Stimulated activated CD8-positive, alpha-beta memory T cell treated with anti-CD3 and anti-CD28 coated beads, Interleukin-4, amount 100 ng/mL, for 1 hour (primary cell): ENCODE data around the gene STRAP.
"Not testable (repeated sequence)": the region's sequence is repeated elsewhere in the genome, so short reads cannot be mapped to it uniquely, and the experiment has no call there.

Source experiments
- DNase-seq, 2 donors: peaks; one replicate each; pipeline ENCODE4 v3.0.0-alpha.2; 2020; ENCODE audit warnings: low read depth in 2 of 2, low spot score in 1 of 2

STRAP gene

DNA sequence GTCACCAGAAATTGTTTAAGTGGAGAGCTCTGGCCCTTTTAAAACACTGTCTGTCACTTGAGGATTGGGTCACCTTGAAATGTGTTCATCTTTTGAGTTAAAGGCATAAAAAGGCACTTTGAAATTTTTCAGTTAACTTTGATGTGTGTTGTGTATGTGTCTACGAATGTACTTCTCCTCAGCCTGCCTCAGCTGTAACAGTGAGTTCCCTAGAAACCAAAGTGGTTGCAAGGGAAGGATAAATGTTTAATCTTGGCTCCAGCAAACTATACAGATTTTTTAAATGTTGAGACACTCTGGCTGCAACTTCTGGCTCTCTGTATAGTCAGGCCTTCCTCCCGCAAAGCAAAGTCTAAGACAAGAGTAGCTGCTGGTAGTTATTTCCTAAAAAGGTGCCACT is 37.2 kb downstream of the STRAP start:
- DNase-seq: no peak

DNA sequence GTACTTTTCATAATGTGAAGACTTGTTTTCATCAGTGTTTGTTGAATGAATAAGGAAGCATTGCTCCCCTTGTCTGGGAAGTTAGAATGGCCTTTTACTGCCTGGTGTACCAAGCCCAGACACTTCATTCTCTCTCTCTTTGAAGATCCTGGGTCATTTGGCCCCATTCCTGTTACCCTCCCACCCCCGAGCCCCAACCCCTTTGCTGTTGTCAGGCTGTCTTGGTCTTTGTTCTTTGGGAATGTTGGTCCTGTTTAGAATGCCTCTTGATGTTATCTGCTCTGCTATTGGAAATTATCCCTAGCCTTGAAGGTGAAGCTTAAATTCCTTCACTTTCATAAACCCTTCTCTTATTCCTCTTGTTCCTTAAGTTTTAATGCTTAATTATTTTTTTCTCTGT is 42.8 kb downstream of the STRAP start:
- DNase-seq: no peak

DNA sequence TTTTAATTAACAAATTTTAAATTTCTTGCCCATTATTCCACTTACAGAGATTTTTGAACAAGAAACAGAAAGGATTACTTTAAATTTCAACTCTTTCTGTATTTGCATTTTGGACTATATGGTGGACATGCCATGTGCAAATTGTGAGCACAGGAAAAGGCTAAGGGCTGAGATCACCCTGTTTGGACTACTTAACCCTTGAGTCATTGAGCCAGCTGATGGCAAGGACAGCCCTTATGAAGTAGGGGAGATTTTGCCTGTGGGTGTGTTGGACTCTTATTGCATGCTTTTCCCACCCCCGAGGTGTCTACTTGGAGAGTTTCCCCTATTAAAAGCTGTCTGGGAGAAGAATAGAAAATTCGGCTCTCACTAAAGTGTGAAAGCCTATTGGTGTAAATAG is 46.2 kb downstream of the STRAP start:
- no peak for DNase-seq

DNA sequence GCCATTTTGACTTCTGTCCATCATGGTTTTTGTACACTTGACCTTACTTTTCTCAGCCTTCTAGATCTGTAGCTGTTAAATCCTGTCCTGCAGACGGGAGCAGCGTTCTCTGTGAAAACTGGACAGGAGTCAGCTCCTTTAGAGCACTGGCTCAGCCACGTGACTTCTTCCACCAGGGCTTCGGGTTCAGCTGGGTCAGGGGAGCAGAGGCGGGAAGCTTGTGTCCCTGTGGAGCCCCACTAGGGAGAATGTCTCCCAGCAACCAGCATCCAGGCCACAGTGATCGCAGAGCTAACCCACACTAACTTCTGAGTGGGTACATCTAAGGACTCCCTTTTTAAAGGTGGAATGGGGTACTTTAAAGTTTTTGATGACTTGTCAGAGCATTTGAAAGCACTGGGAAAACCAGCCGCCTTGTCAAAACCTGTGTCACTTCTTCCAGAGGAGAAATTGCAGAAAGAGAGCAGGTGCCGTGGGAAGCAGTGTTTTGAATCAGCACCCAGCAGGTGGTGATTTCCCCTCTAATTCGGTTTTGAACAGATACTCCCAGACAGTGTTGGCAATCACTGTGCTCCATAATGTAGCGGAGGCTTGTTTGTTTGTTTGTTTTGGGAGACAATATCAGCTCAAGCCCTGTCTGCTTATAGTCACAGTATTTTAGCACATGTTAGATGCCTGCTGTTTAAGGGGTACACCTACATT is 46.8 kb downstream of the STRAP start:
- DNase-seq: no peak

DNA sequence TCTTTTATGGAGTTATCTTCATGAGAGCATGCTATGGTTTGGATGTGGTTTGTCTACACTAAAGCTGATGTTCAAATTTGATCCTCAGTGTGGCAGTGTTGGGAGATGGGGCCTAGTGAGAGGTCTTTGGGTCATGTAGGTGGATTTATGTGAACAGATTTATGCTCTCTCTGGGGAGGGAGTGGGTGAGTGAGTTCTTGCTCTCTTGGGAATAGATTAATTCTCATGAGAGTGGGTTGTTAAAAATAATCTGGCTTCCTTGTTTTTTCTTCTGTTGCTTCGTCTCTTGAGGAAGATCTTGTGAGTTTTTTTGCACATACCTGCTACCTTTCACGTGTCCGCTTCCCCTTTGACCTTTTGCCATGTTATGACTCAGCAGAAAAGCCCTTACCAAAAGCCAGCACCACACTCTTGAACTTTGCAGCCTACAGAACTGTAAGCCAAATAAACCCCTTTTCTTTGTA is 49.4 kb downstream of the STRAP start:
- DNase-seq: no peak

DNA sequence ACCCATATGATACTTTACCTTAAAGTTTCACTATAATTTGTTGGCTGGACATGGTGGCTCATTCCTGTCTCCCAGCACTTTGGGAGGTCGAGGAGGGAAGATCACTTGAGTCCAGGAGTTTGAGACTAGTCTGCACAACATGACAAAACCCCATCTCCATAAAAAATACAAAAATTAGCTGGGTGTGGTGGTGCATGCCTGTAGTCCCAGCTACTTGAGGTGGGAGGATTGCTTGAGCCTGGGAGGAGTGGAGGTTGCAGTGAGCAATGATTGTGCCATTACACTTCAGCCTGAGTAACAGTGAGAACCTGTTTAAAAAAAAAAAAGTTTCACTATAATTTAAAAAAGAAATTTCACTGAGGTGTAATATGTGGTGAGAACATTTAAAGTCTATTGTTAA is 50.1 kb downstream of the STRAP start:
- no peak for DNase-seq

DNA sequence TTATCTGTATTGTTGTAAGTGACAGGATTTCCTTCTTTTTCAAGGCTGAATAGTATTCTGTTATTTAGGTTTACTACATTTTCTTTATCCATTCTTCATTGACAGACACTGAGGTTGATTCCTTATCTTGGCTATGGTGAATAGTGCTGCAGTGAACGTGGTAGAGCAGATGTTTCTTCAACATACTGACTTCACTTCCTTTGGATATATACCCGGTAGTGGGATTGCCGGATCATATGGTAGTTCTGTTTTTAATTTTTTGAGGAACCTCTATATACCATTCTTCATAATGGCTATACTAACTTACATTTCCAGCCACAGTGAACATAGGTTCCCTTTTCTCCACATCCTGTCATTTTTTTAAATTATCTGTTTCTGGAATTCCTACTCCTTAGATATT is 50.8 kb downstream of the STRAP start:
- DNase-seq: no peak

DNA sequence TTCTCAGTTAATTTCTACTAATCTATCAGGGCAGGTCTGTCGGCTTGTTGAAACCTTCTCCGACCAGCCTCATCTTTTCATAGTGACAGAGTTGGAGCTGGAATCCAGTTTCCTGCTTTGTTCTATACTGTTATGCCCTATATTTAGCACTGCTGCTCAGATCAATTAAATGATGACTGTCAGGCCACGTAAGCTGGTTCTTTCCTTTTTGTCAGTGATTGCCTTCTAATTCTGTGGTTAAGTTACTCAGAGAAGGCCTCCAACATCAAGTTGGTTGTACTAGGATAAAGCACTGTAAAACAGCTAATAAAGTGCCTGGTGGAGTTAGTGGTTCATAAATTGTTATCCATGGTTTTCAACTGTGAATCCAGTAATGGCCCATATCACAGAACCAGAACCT is 51.6 kb downstream of the STRAP start:
- DNase-seq: no peak

DNA sequence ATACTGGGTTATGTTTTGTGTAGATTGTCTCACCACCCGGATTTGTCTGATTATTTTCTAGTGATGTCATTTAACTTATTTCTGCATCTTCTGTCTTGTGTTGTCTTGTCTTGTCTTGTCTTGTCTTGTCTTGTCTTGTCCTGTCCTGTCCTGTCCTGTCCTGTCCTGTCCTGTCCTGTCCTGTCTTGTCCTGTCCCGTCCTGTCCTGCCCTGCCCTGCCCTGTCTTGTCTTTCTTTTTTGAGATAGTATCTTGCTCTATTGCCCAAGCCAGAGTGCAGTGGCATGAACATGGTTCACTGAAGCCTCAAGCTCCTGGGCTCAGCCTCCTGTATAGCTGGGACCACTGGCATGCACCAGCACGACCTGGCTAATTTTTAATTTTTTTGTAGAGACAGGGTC is 54.6 kb downstream of the STRAP start:
- no peak for DNase-seq

DNA sequence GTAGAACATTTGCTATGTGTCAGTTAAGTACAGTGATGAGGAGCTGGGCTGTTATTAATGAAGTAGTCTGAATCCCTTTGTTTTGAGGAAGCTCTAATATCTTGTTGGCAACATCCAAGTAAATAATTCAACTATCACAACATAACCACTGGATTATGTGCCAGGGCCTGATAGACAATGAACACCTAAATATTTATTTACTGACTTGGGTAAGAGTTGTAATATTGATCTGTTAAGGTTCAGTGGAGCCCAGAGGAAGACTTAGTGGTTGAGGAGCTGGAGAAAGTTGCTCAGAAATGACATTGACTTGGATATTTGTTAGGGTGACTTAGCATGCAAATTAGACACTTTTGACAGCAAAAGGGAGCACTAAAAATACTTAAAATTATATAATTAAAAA is 55.7 kb downstream of the STRAP start:
- no peak for DNase-seq

DNA sequence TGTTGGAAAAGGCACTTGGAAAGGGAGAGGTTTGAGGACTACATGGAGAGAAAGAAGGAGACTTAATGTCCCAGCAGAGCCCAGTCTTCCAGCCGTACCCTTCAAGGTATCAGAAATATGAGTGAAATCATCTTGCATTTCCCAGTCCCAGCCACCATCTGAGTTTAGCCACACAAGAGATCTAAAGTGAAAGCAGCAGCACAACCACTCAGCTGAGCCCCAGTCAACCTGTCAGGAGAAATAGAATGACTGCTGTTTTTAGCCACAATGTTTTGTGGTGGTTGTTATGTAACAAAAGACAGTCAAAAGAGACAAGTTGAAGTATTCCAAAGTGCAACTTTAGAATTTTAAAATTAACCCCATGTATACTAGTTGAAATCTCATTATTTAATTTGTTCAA is 56.9 kb downstream of the STRAP start:
- DNase-seq: no peak

DNA sequence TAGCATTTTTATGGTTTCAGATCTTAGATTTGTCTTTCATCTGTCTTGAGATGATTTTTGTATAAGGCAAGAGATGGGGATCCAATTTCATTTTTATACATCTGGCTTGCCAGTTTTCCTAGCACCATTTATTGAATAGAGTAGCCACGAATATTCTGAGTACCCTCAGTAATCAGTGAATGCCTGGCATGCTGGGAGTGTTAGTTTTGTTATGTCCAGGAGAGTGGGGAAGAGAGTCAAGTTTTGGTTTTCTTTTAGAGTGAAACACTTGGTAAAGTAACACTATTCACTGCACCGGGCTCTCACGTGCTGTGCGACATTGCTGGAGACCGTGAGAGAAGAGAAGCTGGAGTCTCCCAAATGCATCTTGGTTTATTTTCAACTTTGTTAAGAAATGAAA is 60.3 kb downstream of the STRAP start:
- no peak for DNase-seq

DNA sequence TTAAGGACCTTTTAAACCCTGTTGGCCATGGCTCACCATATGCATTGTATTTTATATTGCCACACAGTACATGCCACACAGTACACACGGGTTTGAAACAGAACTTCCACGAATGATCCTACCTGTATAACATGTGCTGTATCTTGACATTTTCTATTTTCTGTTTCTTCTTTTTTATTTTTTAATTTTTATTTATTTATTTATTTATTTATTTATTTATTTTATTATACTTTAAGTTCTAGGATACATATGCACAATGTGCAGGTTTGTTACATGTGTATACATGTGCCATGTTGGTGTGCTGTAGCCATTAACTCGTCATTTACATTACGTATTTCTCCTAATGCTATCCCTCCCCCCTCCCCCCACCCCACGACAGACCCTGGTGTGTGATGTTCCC is 61.3 kb downstream of the STRAP start:
- not testable (repeated sequence) for DNase-seq

DNA sequence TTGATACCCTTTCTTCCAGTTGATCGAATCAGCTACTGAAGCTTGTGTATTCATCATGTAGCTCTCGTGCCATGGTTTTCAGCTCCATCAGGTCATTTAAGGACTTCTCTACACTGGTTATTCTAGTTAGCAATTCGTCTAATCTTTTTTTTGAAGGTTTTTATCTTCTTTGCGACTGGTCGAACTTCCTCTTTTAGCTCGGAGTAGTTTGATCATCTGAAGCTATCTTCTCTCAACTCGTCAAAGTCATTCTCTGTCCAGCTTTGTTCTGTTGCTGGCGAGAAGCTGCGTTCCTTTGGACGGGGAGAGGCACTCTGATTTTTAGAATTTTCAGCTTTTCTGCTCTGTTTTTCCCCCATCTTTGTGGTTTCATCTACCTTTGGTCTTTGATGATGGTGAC is 66.3 kb downstream of the STRAP start:
- DNase-seq: not testable (repeated sequence)
